Measurements from ENCODE around the gene POTEB. TPM values are rescaled to one million over a fixed set of nuclear protein-coding genes. Genes with fewer than 3 reads are reported as not detected.

POTEB gene
- not detected in 5 replicates for total RNA-seq (2022; extraction: Qiagen RNA extraction; ENCODE audit: low read depth)

DNA sequence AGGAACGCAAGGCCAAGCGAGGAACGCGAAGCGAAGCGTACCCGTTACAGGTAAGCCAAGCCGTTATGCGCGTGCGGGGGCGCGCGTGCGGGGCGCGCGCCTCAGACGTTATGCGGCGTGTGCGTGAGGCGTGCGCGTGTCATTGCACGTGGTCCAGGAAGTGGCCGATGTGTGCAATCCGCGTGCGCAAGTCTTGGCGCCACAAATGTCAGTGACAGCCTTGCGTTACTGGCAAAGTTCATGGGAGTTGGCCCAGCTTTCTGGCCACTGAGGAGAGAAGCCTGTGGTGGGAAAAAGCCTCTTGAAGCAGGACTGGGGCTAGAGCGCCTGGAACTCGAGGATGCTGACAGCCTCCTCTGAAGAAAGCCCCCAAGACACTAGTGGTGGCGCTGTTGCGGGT lies at the start of gene POTEB:
Gene POTEB (minus strand): TSS at position 101 of the 400 bp plus-strand sequence. CDS start 489 bp downstream, outside the sequence.

Other genes starting within 250 kb of the POTEB start
- gene OR4M2, start 202.8 kb upstream of the POTEB start, total RNA-seq (2022; extraction: Qiagen RNA extraction; ENCODE audit: low read depth): not detected in 5 replicates

Data from A549 treated with RU486 at 1 μM for 4 hours (cell line).